GM12878 (cell line): ENCODE measurements around the gene AZU1. TPM values are rescaled to one million over a fixed set of nuclear protein-coding genes. Genes with fewer than 3 reads are reported as not detected.

Experiments
- ATAC-seq: fragments of 200-7000 bp; cut with Tn5 transposase; 3 replicates; pipeline ENCODE4 v1.9.1; 2020; ENCODE audit warnings: mild to moderate bottlenecking, moderate library complexity
- BruUV-seq: library from RNA; stranded (reverse); fragments of 400-500 nt; replicated peaks from 2 replicates; lab custom pipeline; 2021; lab: Mats Ljungman, UMichigan
- CTCF ChIA-PET: fragments of 300-600 bp; sonication (Branson Sonifier 250); formaldehyde crosslinking; extraction: SDS; loops from one replicate; lab custom pipeline; 2021; ENCODE audit warnings: inconsistent platforms; lab: Yijun Ruan, JAX
- POLR2A ChIA-PET: fragments of 350-600 bp; formaldehyde crosslinking; extraction: SDS; loops from one replicate; lab custom pipeline; 2021; ENCODE audit warnings: inconsistent platforms; lab: Charles Lee
- RAD21 ChIA-PET: fragments of 300-600 bp; sonication (Branson Sonifier 250); formaldehyde crosslinking; loops from one replicate; lab custom pipeline; 2023; ENCODE audit warnings: antibody characterized with exemption; ENCODE audit not compliant: unreplicated experiment; lab: Charles Lee
- SMC1A ChIA-PET: fragments of 300-600 bp; sonication (Branson Sonifier 250); formaldehyde crosslinking; loops from one replicate; lab custom pipeline; 2023; ENCODE audit not compliant: unreplicated experiment, uncharacterized antibody; lab: Charles Lee
- DNase-seq: peaks from one replicate; pipeline ENCODE4 v3.0.0-alpha.2; 2011; ENCODE audit warnings: low read depth, low spot score
- FAIRE-seq: peaks from 3 replicates; lab custom pipeline; 2011; peaks lifted over from hg19 to GRCh38; lab: Jason Lieb, UNC
- H2AFZ ChIP-seq: 2 replicates; pipeline ENCODE4 v1.6.0; 2011; ENCODE audit warnings: low read depth, low read length, control low read depth; ENCODE audit not compliant: control insufficient read depth
- H3K27ac ChIP-seq: 2 replicates; pipeline ENCODE4 v1.5.1; 2011; ENCODE audit warnings: control low read depth; ENCODE audit not compliant: control insufficient read depth, insufficient read depth
- H3K27me3 ChIP-seq, 2 experiments: replicated peaks in 1 of 2; 2 replicates each; pipeline versions ENCODE4 v1.6.0 to v1.6.1; 2011; ENCODE audit warnings: low read length in 1 of 2; ENCODE audit not compliant: control insufficient read depth in 2 of 2, insufficient read depth in 2 of 2
- H3K36me3 ChIP-seq, 2 experiments: 2 replicates each; pipeline ENCODE4 v1.5.1; 2011; ENCODE audit warnings: low read length in 1 of 2; ENCODE audit not compliant: control insufficient read depth in 2 of 2, insufficient read depth in 2 of 2
- H3K4me1 ChIP-seq: 2 replicates; pipeline ENCODE4 v1.6.1; 2011; ENCODE audit warnings: mild to moderate bottlenecking, low read length, moderate library complexity, mixed read lengths; ENCODE audit not compliant: control insufficient read depth, insufficient read depth
- H3K4me2 ChIP-seq: 2 replicates; pipeline ENCODE4 v1.6.0; 2011; ENCODE audit warnings: control low read depth; ENCODE audit not compliant: control insufficient read depth, insufficient read depth
- H3K4me3 ChIP-seq: fragments of 200-600 bp; sonication (generic); 2 replicates; pipeline ENCODE4 v1.5.1; 2016
- H3K79me2 ChIP-seq: 2 replicates; pipeline ENCODE4 v1.6.0; 2011; ENCODE audit warnings: low read length; ENCODE audit not compliant: control insufficient read depth, insufficient read depth
- H3K9ac ChIP-seq: 2 replicates; pipeline ENCODE4 v1.8.0; 2011; ENCODE audit warnings: low read length, control low read depth, mixed read lengths; ENCODE audit not compliant: control insufficient read depth, insufficient read depth
- H3K9me3 ChIP-seq: replicated peaks from 3 replicates; pipeline ENCODE4 v1.5.1; 2011; ENCODE audit warnings: mild to moderate bottlenecking, low read length; ENCODE audit not compliant: control insufficient read depth, insufficient read depth
- H4K20me1 ChIP-seq: 2 replicates; pipeline ENCODE4 v1.6.0; 2011; ENCODE audit not compliant: control insufficient read depth, insufficient read depth
- ATF7 ChIP-seq: fragments of 450-650 bp; IDR thresholded peaks from 2 replicates; pipeline ENCODE4 v1.6.1; 2016; ENCODE audit warnings: low read depth, mild to moderate bottlenecking
- BHLHE40 ChIP-seq, 2 experiments: fragments of 450-650 bp in 1 of 2; IDR thresholded peaks; 2 replicates each; pipeline ENCODE4 v1.6.1; 2011 to 2017; ENCODE audit warnings: low read depth in 2 of 2, borderline replicate concordance in 1 of 2, improper control_type of control experiment in 1 of 2, low read length in 1 of 2, mild to moderate bottlenecking in 1 of 2
- CREM ChIP-seq: IDR thresholded peaks from 2 replicates; pipeline ENCODE4 v1.6.1; 2014; ENCODE audit warnings: antibody characterized with exemption, low read depth
- DPF2 ChIP-seq: fragments of 450-650 bp; IDR thresholded peaks from 2 replicates; pipeline ENCODE4 v1.6.1; 2017; ENCODE audit warnings: mild to moderate bottlenecking
- HDAC6 ChIP-seq: fragments of 200-600 bp; sonication (generic); IDR thresholded peaks from one replicate; pipeline ENCODE4 v1.8.0; 2017; ENCODE audit warnings: antibody characterized with exemption; ENCODE audit not compliant: unreplicated experiment
- MEF2B ChIP-seq: fragments of 450-650 bp; IDR thresholded peaks from 2 replicates; pipeline ENCODE4 v1.6.1; 2018; ENCODE audit warnings: mild to moderate bottlenecking, moderate library complexity; ENCODE audit not compliant: partially characterized antibody, poor library complexity, severe bottlenecking
- NFYA ChIP-seq: IDR thresholded peaks from 2 replicates; pipeline ENCODE4 v1.6.1; 2011; ENCODE audit warnings: low read depth, mild to moderate bottlenecking, low read length, improper control_type of control experiment, borderline replicate concordance
- PAX8 ChIP-seq: fragments of 450-650 bp; IDR thresholded peaks from 2 replicates; pipeline ENCODE4 v1.6.1; 2017; ENCODE audit warnings: mild to moderate bottlenecking, moderate library complexity
- PBX3 ChIP-seq: IDR thresholded peaks from 2 replicates; pipeline ENCODE4 v1.6.1; 2011; ENCODE audit warnings: mild to moderate bottlenecking, low read depth, low read length, moderate library complexity; ENCODE audit not compliant: insufficient replicate concordance
- PRDM15 ChIP-seq: fragments of 450-650 bp; formaldehyde crosslinking; IDR thresholded peaks from 2 replicates; pipeline ENCODE4 v1.4.0; 2020; ENCODE audit warnings: mild to moderate bottlenecking, moderate library complexity
- RAD21 ChIP-seq: IDR thresholded peaks from 2 replicates; pipeline ENCODE4 v1.6.1; 2011; ENCODE audit warnings: mild to moderate bottlenecking, low read depth, low read length, moderate library complexity; ENCODE audit not compliant: insufficient read depth
- RUNX3 ChIP-seq: IDR thresholded peaks from 2 replicates; pipeline ENCODE4 v1.6.1; 2012; ENCODE audit warnings: low read length, inconsistent platforms
- ZBTB33 ChIP-seq: fragments of 450-650 bp; IDR thresholded peaks from 2 replicates; pipeline ENCODE4 v1.6.1; 2017; ENCODE audit warnings: mild to moderate bottlenecking
- WGBS: methylation state at CpG from one replicate; pipeline ENCODE4 v1.1.6; 2016; ENCODE audit warnings: low lambda C conversion rate; ENCODE audit not compliant: insufficient replicate concordance, insufficient coverage; ENCODE audit errors: missing lambda C conversion rate; 5-methylcytosine and 5-hydroxymethylcytosine counted together
- in situ Hi-C: fragments of 300-500 bp; cut with MboI; formaldehyde crosslinking; loops from 9 replicates; pipeline ENCODE4 v1.14.3; 2018; ENCODE audit warnings: mixed read lengths
- intact Hi-C: fragments of 100-400 bp; cut with micrococcal nuclease; formaldehyde crosslinking; loops from one replicate; pipeline ENCODE4 v1.14.2; 2022; ENCODE audit not compliant: unreplicated experiment
- polyA plus RNA-seq, 11 experiments: library from polyadenylated mRNA; depleted of rRNA in 4 of 11; unstranded in 6 of 11; stranded (reverse) in 5 of 11; fragments of >200 nt; fragmentation: Nextera tagmentation in 4 of 11; fragmentation: Illumina TruSeq in 1 of 11; extraction: Ambion mirVana in 4 of 11; extraction: Trizol in 1 of 11; gene quantifications; 1 replicate in 1 of 11; 2 replicates in 10 of 11; pipeline versions ENCODE4 v1.2.1 to v1.2.3, GENCODE V29; 2011 to 2016; ENCODE audit warnings: inconsistent platforms in 2 of 11, missing spikeins in 2 of 11, low read depth in 1 of 11
- total RNA-seq, 4 experiments: library from RNA; depleted of rRNA in 3 of 4; stranded (reverse); fragments of >200 nt in 3 of 4; fragmentation: Illumina TruSeq in 1 of 4; extraction: Trizol in 1 of 4; gene quantifications; 2 replicates each; pipeline versions ENCODE4 v1.2.1 to v1.2.3, GENCODE V29; 2013 to 2021

AZU1 gene
- total and polyA plus RNA-seq, 10 of the 15 experiments (the other 5 are each of a cell fraction or from before 2014, with no cell fraction given) = not detected

GRCh38 chr19:862581-863314 lies 35.1 kb downstream of the AZU1 start:
- ChIA-PET SMC1A (interaction anchor here (1.8 to 3.1 kb wide), 7 partner anchors 30 to 121 kb away, joined by 5 to 18 read pairs (median 12); partner anchors contain the start of genes KISS1R, MED16, RNU6-9 and WDR18), CTCF (interaction anchor here (1.2 to 2.8 kb wide), 13 partner anchors 12 to 125 kb away, joined by 3 to 50 read pairs (median 18); partner anchors contain the start of genes KISS1R, MED16, RNU6-9 and WDR18), POLR2A (interaction anchor here (0.5 to 1.6 kb wide), 6 partner anchors 32 to 114 kb away, joined by 3 to 5 read pairs (median 4); no protein-coding TSS in a partner anchor), RAD21 (interaction anchor here (1.1 to 4.5 kb wide), 9 partner anchors 14 to 121 kb away, joined by 3 to 46 read pairs (median 10); partner anchors contain the start of genes MED16, RNU6-9 and WDR18)
- intact Hi-C loops = loop anchor here (2.0 to 5.0 kb wide), 3 partner anchors 92 to 135 kb away; partner anchors contain the start of gene WDR18
- H3K9ac ChIP-seq = no peak overlapping the region
- peak overlapping the region; percentile 16; the same call in 1 of the 2 replicates for H3K4me3 ChIP-seq
- H2AFZ ChIP-seq = peak overlapping the region; percentile 63
- H3K4me2 ChIP-seq = peak overlapping the region; percentile 66
- no peaks in the 10 kb centered on the region for H3K9me3 ChIP-seq
- peak; percentile 81 for ATAC-seq
- no peak overlapping the region for H3K27ac ChIP-seq
- H4K20me1 ChIP-seq = no peaks in the 10 kb centered on the region
- WGBS = under 1% methylated on average over 29 of the region's 48 CpGs
- no TSS peak for BruUV-seq
- peak; percentile 68 for FAIRE-seq
- H3K27me3 ChIP-seq = no peaks in the 10 kb centered on the region; a peak in 1 of 4 replicates
- no peaks in the 10 kb centered on the region for H3K36me3 ChIP-seq
- in situ Hi-C loops = no loop called here
- H3K79me2 ChIP-seq = no peaks in the 10 kb centered on the region
- peaks cover 10% of the 10 kb centered on the region for H3K4me1 ChIP-seq
- DNase-seq = peak; percentile 12
- TF ChIP-seq ATF7 (no peak), PBX3 (no peak), RUNX3 (peak; percentile 34), DPF2 (0 out of 2 replicates have a peak, but pooled peaks have one; percentile 32), BHLHE40 (IDR thresholded peaks at IDR 0.05; ENCODE audit: borderline replicate concordance in 1 of 2, low read depth in 2 of 2, low read length in 1 of 2) (peak in 1 of 2 experiments; percentile 80; a peak in 2 of 4 replicates), NFYA (no peak), PAX8 (no peak), MEF2B (no peak), RAD21 (no peak), PRDM15 (CRISPR knock-in tag) (no peak), HDAC6 (no peak), CREM (no peak), ZBTB33 (no peak)
